HG02943 (cell line): Measurements from ENCODE around the gene KAZN.

Experiments used
- ATAC-seq: cut with Tn5 transposase; IDR thresholded peaks from one replicate; pipeline ENCODE4 v1.9.1; 2021; ENCODE audit warnings: mild to moderate bottlenecking, low read depth, moderate library complexity; ENCODE audit not compliant: unreplicated experiment

KAZN gene

DNA sequence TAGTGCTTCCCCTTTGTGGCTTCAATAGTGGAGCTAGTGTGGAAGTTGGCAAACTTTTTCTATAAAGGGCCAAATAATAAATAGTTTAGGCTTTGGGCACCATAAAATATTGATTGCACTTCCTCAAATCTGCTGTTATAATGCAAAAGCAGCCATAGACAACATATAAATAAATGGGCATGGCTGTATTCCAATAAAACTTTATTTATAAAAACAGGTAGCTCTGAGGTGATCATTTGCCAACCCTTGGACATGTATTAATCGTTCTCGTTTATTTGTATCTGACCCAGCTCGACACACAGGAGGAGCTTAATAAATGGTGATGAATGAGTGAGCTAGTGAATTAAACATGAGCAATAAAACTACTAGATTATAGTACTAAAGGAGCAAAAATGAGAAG is 13.3 kb downstream of the KAZN start:
- ATAC-seq = no peak

GRCh38 chr1:14612256-14612655 is 13.8 kb downstream of the KAZN start:
- no peak for ATAC-seq

GRCh38 chr1:14613926-14614325 is 15.4 kb downstream of the KAZN start:
- ATAC-seq = no peak

DNA sequence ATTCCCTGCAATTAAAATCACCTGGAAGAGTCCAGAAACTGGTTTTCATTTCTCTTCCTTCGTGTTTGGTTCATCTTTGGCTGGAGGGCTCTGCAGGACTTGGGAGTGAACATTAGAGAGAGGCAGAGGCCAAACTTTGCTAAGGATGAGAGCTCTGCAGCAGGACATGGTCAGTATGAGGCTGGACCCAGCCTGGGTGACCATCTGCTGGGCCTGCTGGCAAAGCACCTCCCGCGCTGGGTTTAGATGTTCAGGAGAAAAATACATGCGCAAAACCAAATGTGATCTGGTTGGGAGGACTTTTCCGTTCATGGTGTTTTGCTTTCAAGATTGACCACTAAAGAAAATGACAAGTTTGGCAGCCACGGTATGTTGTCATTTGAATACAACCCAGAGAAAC is 15.9 kb downstream of the KAZN start:
- no peak for ATAC-seq

- ATAC-seq = no peak
These were observed 17.2 kb downstream of the KAZN start for GRCh38 chr1:14615549-14616218.

GRCh38 chr1:14616632-14617396 is 18.3 kb downstream of the KAZN start:
- no peak for ATAC-seq

DNA sequence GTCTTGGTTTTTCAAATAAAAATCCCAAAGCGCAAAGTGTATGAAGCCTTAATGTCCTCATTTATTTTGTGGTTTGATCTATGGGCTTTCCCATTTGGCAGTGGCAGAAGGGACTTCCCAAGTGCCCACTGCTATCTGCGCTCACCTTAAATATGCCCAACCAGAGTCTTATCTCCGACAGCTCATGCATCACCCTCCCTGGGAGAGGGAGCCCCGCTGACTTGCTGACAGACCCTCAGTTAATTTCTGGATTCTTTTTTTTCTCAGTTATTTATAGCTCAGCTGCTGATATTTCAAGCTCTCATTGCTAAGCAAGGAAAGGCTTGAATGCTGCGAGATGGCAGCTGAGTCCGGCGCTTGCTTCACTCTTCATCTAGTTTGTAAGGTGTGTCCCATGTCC is 19.3 kb downstream of the KAZN start:
- ATAC-seq = no peak

- no peak for ATAC-seq
These were observed 22.5 kb downstream of the KAZN start for GRCh38 chr1:14620941-14621340.

- ATAC-seq = no peak
These were observed 24.6 kb downstream of the KAZN start for GRCh38 chr1:14623090-14623489.

DNA sequence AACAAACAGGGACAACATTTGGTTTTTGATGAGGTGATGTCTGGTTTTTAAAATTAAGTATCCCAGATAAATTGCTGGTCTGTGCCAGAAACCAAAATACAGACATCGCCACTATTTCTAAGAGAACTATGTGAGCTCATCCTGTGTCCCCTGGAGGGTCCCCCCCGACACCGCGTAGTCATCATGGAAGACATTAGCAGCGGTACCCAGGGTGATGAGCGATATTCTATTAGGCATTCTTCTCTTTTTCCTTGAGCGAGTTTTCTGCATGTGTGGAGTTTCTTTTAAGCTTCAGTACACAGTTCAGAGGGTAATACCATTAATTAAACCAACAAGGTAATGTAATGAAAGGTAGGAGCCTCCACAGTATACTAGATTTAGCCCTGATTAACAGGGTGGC is 26.5 kb downstream of the KAZN start:
- ATAC-seq = no peak

DNA sequence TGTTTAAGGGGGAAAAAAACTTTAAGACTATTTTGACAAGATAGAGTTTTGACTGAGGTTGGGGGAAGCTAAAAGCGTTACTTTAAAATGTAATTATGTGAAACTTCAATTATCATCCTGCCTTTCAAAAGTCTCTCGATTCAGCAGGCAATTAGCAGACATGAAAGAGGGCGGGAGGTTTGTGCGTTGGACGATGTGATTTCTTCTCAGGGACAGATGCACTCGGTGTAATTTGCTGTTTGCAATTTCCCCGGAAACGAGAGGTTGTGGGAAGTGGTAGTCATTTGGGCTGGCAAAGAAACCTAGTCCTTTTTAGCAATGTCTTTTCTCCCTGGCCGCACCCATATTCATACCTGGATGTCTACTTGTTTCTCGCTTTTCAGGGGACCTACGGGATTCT is 27.1 kb downstream of the KAZN start:
- ATAC-seq = no peak

DNA sequence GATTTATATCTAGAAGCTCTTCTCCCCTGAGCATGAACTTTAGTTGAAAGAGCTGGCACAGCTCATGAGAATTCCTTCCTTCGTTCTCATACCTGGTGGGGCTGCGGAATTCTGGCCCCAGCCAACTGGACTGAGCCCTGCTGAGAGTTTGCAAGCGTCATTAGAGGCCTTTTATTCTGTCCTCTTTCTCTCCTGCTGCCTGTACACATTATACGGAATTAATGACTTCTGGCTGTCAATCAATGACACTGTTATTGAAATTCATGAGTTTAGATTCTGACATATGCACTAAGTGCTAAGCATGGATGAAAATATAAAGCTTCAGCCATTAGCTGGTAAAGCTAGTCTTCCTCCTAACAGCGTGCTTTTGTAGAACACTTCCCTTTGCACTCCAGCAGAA is 27.5 kb downstream of the KAZN start:
- ATAC-seq = no peak

DNA sequence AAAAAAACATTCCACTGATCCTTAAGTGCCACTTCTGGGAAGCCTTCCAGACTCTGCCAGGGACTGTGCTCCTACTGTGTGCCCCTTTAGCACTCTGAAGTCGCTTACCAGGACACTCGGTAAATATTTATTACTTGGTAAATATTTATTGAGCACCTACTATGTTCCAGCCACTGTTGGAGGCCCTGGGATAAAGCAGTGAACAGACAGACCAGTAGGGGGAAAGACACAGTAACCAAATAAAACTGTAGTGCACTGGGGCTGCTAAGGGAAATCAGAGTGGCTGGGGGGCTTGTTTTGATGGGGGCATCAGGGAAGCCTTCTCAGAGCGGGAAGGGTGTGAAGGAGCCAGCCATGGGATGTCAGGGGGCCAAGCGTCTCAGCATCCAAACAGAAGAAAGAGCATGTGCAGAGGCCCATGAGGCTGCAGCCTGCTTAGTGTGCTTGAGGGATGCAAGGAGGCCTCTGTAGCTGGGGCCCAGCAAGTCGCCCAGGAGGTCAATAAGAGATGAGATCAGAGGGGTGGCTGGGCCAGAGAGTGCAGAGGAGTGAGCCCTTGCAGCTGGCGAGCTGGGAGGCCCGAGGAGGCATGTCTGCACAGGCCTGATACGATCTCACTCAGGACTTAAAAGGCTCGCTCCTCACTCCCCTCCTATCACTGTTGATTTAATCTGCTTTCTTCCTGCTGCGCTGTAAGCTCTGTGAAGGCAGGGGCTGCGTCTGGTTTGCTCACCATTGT is 28.6 kb downstream of the KAZN start:
- ATAC-seq = no peak

DNA sequence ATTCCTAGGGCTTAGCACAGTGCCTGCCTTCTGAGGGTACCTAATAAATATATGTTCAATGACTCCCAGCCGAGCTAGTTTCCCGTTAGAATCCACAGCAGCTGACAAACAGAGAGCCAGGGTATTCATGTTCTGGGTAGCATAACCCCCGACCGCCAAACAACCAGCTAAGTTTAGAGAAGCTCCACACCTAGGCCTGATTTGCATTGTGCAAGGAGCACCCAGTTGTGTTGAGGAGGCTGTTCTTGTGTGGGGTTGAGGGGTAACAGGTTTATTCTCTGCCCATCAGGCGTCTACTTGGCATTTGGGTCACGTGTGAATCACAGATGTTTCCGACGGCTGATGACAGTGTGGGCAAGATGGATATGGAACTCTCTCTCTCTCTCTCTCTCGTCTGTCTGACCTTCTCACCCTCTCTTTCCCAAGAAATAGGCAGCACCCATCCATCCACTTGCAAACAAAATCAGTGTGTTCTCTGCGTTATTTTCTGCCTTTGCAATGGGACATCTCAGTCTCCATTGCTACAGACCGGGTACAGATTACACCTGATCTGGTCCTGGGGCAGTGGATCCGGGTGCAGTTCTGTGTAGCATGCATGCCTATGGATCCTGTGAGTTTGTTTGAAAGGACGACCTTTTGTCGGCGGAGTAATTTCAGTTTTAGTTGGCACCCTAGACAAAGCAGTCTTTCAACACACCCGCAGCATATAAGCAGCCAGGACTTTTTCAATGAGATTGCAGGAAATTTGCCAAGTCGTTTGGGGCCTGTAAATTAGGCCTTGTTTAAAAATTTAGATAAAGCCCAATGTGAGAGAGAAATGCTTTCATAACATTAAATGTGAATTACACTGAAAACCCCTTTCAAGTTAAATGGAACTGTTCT is 29.4 kb downstream of the KAZN start:
- ATAC-seq = no peak

- no peak for ATAC-seq
These were observed 31.0 kb downstream of the KAZN start for GRCh38 chr1:14629363-14630014.

DNA sequence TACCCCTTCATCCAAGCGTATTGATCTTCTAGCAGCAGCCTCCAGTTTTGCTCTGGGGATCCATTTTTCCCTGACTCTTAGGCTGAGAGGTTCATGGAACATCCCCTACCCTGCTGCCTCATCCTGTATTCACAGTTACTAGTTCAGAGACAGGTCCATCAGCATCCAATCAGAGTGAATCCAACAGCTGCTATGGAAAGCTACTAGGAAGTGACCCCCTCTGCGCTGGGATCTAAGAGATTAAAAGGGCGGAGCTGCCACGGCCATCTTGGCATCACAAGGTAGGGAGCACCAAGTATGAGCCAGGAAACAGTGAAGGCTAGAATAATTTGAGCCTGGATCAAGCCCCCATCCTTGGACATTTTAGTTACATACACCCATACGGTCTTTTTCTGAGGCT is 32.5 kb downstream of the KAZN start:
- ATAC-seq = no peak

DNA sequence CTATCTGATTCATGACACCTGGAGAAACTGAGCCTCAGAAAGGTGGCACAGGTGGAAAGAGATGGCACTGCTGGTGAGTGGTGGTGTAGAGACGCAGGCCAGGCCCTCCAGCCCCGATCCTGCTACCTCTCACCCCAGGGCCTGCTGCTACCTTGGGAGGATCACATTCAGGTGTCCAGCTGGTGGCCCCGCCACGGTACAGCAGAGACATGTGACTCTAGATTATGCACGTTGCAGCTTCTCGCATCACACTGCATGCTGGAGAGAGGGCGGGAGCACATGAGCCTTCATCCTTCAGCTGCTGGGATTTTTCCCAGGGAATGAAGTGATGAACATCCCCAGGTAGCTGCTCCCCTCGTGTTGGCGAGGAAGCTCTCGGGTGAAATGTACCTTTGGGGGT is 32.9 kb downstream of the KAZN start:
- no peak for ATAC-seq

DNA sequence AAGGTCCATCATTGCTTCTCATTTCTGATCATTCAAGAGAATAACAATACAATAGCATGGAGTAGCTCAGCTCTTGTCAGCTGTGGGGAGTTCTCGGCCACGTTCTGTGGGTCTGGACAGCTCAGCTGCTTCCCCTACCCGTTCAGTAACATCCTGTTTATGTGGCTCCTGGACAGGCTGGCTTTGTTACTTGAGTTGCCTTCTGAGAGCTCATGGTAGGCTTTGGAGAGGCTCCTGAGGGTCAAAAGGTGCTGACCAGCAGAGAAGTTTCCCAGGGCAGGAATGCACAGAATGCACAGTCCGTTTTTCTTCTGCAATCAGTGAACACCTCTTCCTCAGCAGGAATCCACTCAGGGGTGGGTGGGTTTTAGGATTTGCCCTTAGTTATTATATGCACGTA is 36.0 kb downstream of the KAZN start:
- ATAC-seq = no peak

DNA sequence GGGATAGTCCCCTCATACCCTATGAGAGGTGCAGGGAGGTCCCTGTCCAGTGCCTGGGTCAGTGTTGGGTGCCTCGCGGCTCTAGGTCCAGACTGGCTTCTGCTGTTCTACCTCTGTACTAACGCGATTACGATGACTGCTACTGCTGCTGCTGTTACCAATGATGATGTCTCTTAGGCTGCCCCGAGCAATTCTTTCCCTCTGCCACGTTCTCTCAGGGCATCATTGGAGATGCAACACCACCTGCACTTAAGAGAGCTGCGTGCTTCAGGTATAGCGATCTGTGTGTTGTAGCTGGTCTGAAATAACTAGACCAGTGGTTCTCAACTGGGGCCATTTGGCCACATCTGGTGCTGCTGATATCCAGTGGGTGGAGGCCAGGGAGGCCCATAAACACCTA is 36.9 kb downstream of the KAZN start:
- no peak for ATAC-seq
